Parathyroid adenoma (tissue), 2 donors: ENCODE measurements around the gene NFYB.
A peak's percentile ranks its signal among the peaks of the same experiment; 100 is the strongest.

Experiments used
- H2AFZ ChIP-seq: fragments of 300-600 bp; sonication (generic); one replicate; pipeline ENCODE4 v1.7.0; 2017; ENCODE audit warnings: antibody characterized with exemption, mild to moderate bottlenecking
- H3K27ac ChIP-seq: fragments of 300-600 bp; sonication (generic); one replicate; pipeline ENCODE4 v1.7.0; 2017
- H3K27me3 ChIP-seq: fragments of 300-600 bp; sonication (generic); one replicate; pipeline ENCODE4 v1.7.0; 2017; ENCODE audit warnings: low read length; ENCODE audit not compliant: control insufficient read depth, insufficient read depth
- H3K36me3 ChIP-seq: fragments of 300-600 bp; sonication (generic); one replicate; pipeline ENCODE4 v1.7.0; 2017; ENCODE audit warnings: low read length; ENCODE audit not compliant: control insufficient read depth, insufficient read depth
- H3K4me1 ChIP-seq: fragments of 300-600 bp; sonication (generic); one replicate; pipeline ENCODE4 v1.7.0; 2017; ENCODE audit warnings: control low read depth
- H3K4me2 ChIP-seq: fragments of 300-600 bp; sonication (generic); one replicate; pipeline ENCODE4 v1.7.0; 2017; ENCODE audit warnings: low read length
- H3K4me3 ChIP-seq: fragments of 300-600 bp; sonication (generic); one replicate; pipeline ENCODE4 v1.7.0; 2017; ENCODE audit warnings: low read depth, low read length
- H3K79me2 ChIP-seq: fragments of 300-600 bp; sonication (generic); one replicate; pipeline ENCODE4 v1.7.0; 2017; ENCODE audit warnings: control low read depth
- H3K9ac ChIP-seq: fragments of 300-600 bp; sonication (generic); one replicate; pipeline ENCODE4 v1.7.0; 2017; ENCODE audit warnings: mild to moderate bottlenecking
- H3K9me3 ChIP-seq: fragments of 300-600 bp; sonication (generic); one replicate; pipeline ENCODE4 v1.7.0; 2017; ENCODE audit warnings: low read length; ENCODE audit not compliant: control insufficient read depth
- CTCF ChIP-seq: fragments of 300-600 bp; sonication (generic); IDR thresholded peaks from one replicate; pipeline ENCODE4 v1.7.0; 2017; ENCODE audit warnings: antibody characterized with exemption, mild to moderate bottlenecking
- donor health status: primary hyperparathyroidism.

The NFYB gene

GRCh38 chr12:104182144-104182543, 44.1 kb upstream of the NFYB start:
- Histone ChIP-seq H3K4me1 (peaks cover 29% of the 10 kb centered on the region), H3K4me2 (no peak overlapping the region), H3K4me3 (no peak overlapping the region), H3K9ac (no peak overlapping the region), H3K79me2 (no peaks in the 10 kb centered on the region), H3K9me3 (no peaks in the 10 kb centered on the region), H3K36me3 (no peaks in the 10 kb centered on the region), H3K27ac (no peak overlapping the region), H3K27me3 (no peaks in the 10 kb centered on the region), H2AFZ (no peak overlapping the region)
- TF ChIP-seq CTCF = no peak

DNA sequence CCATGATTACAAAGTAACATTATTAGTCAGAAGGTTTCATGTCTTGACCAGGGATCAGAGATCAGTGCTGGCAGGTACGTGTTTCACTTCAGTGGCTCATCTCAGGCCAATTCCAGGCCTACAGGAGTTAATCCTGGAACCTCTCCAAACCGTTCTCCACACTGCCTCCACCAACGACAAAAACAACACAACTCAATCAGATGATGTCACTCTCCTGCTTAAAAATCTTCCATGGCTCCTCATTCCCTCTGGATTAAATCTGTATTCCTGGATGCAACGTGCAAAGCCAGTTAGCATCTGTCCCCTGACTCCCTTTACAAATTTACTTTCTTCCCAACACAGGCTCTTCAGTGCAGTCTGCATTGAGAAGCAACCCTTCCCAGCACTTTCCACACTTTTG, 43.3 kb upstream of the NFYB start:
- Histone ChIP-seq H3K36me3 (no peaks in the 10 kb centered on the region), H3K9me3 (no peaks in the 10 kb centered on the region), H3K27ac (no peak overlapping the region), H2AFZ (peak overlapping the region; percentile 71), H3K4me3 (no peak overlapping the region), H3K9ac (no peak overlapping the region), H3K4me1 (peaks cover 34% of the 10 kb centered on the region), H3K4me2 (no peak overlapping the region), H3K27me3 (no peaks in the 10 kb centered on the region), H3K79me2 (no peaks in the 10 kb centered on the region)
- TF ChIP-seq CTCF = no peak

DNA sequence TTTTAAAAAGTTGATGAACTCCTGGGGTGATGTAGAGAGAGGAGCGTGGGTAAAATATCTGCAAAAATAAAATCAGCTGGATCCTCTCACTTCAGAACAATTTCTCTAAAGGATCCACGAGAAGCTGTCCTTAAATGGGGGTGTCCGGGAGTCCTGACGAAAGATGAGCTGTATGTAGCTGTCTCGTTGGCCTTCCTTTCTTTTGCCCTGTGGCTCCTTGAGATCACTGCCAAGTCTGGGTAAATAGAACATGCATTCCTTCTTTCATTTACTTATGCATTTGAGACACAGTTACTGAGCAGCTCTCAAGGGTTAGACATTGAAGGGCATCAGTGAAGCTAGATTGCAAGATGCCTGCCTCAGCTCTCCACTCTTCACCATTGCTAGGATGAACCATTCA, 42.4 kb upstream of the NFYB start:
- H3K27ac ChIP-seq = peak overlapping the region; percentile 20
- H3K4me3 ChIP-seq = no peak overlapping the region
- no peak overlapping the region for H3K9ac ChIP-seq
- TF ChIP-seq CTCF = no peak
- no peak overlapping the region for H3K4me2 ChIP-seq
- no peaks in the 10 kb centered on the region for H3K27me3 ChIP-seq
- no peaks in the 10 kb centered on the region for H3K79me2 ChIP-seq
- H3K9me3 ChIP-seq = no peaks in the 10 kb centered on the region
- peak overlapping the region; percentile 71 for H2AFZ ChIP-seq
- H3K36me3 ChIP-seq = no peaks in the 10 kb centered on the region
- peaks cover 34% of the 10 kb centered on the region for H3K4me1 ChIP-seq

GRCh38 chr12:104177663-104178501, 39.9 kb upstream of the NFYB start:
- peak overlapping the region; percentile 49 for H3K4me2 ChIP-seq
- peaks cover 37% of the 10 kb centered on the region for H3K4me1 ChIP-seq
- no peaks in the 10 kb centered on the region for H3K27me3 ChIP-seq
- TF ChIP-seq CTCF = peak; percentile 66
- H3K9ac ChIP-seq = no peak overlapping the region
- H3K9me3 ChIP-seq = no peaks in the 10 kb centered on the region
- H2AFZ ChIP-seq = peak overlapping the region; percentile 72
- H3K79me2 ChIP-seq = no peaks in the 10 kb centered on the region
- H3K36me3 ChIP-seq = no peaks in the 10 kb centered on the region
- H3K27ac ChIP-seq = peak overlapping the region; percentile 90
- H3K4me3 ChIP-seq = no peak overlapping the region

GRCh38 chr12:104177336-104177662, 39.3 kb upstream of the NFYB start:
- TF ChIP-seq CTCF = no peak
- H3K4me3 ChIP-seq = no peak overlapping the region

More at GRCh38 chr12:104177336-104177662, 39.3 kb upstream of the NFYB start:
- H3K27me3 ChIP-seq = no peaks in the 10 kb centered on the region
- H3K79me2 ChIP-seq = no peaks in the 10 kb centered on the region
- peak overlapping the region; percentile 5 for H3K4me2 ChIP-seq
- no peaks in the 10 kb centered on the region for H3K36me3 ChIP-seq
- peak overlapping the region; percentile 90 for H3K27ac ChIP-seq
- no peaks in the 10 kb centered on the region for H3K9me3 ChIP-seq
- H2AFZ ChIP-seq = peak overlapping the region; percentile 72
- H3K4me1 ChIP-seq = peaks cover 37% of the 10 kb centered on the region
- no peak overlapping the region for H3K9ac ChIP-seq
